Psoas muscle (tissue), 8 donors: ENCODE results near the gene TLE2. TPM values are rescaled to one million over a fixed set of nuclear protein-coding genes. Genes with fewer than 3 reads are reported as not detected.

Experiments used
- ATAC-seq, 4 donors: fragments of 200-7000 bp; cut with Tn5 transposase; one replicate each; pipeline ENCODE4 v1.9.1; 2020; ENCODE audit warnings: moderate library complexity in 3 of 4, mild to moderate bottlenecking in 2 of 4
- DNase-seq, 2 donors: peaks; one replicate each; pipeline ENCODE4 v3.0.0-alpha.2; 2020
- H3K27ac ChIP-seq: fragments of 200-600 bp; one replicate; pipeline ENCODE4 v1.8.0; 2022
- H3K27me3 ChIP-seq, 3 donors: fragments of 200-600 bp in 1 of 3; one replicate each; pipeline versions ENCODE4 v1.6.1 to v1.8.0; 2013 to 2022; ENCODE audit warnings: low read length in 2 of 3, mild to moderate bottlenecking in 2 of 3, moderate library complexity in 1 of 3; ENCODE audit not compliant: insufficient read depth in 3 of 3
- H3K36me3 ChIP-seq, 2 donors: fragments of 200-600 bp in 1 of 2; one replicate each; pipeline versions ENCODE4 v1.6.1 to v1.8.0; 2013 to 2022; ENCODE audit warnings: low read depth in 1 of 2, mild to moderate bottlenecking in 1 of 2, moderate library complexity in 1 of 2; ENCODE audit not compliant: insufficient read depth in 1 of 2
- H3K4me1 ChIP-seq: fragments of 200-600 bp; one replicate; pipeline ENCODE4 v1.8.0; 2022
- H3K4me3 ChIP-seq: fragments of 200-600 bp; one replicate; pipeline ENCODE4 v1.8.0; 2022; ENCODE audit warnings: mild to moderate bottlenecking
- H3K9me3 ChIP-seq: fragments of 200-600 bp; one replicate; pipeline ENCODE4 v1.8.0; 2022
- WGBS, 3 donors: extraction: QIAGEN DNeasy Blood & Tissue Kit; methylation state at CpG; one replicate each; pipeline versions ENCODE4 v1.1.6 to v1.1.7; 2013; 5-methylcytosine and 5-hydroxymethylcytosine counted together
- intact Hi-C, 2 donors: fragments of 100-400 bp; cut with DNase I; formaldehyde crosslinking; loops; one replicate each; pipeline versions ENCODE4 v1.11.0 to v1.14.2; 2022
- polyA plus RNA-seq, 3 donors: library from polyadenylated mRNA; stranded (reverse); fragments of 200-250 nt; gene quantifications; one replicate each; pipeline ENCODE4 v1.2.3, GENCODE V29; 2013
- total RNA-seq, 4 donors: library from RNA; stranded (reverse); fragmentation: NEBNext Ultra II Directional in 2 of 4; extraction: Animal tissue kit (Norgen Biotek cat#: 25700) in 2 of 4; gene quantifications; one replicate each; pipeline versions ENCODE4 v1.2.1 to v1.2.4, GENCODE V29; 2021 to 2023
- TF ChIP-seq, protein P1 (sequence below): fragments of 200-600 bp; IDR thresholded peaks from one replicate; pipeline ENCODE4 v1.8.0; 2022; ENCODE audit warnings: antibody characterized with exemption
- donor health status: healthy with polysubstance abuse.
- donor health status: DM: no; HTN: no; CAD: no; lungs with moderate emphysema.
- donor health status: Bipolar disorder and iron deficiency.
- donor health status: healthy.
- donor health status: DM: yes; HTN: yes; CAD: no.
- donor health status: DM: no; HTN: no; CAD: no.
- donor health status: DM: no; HTN: no; CAD: no.
- donor health status: DM: yes; HTN: yes; CAD: no.

TLE2 gene
- total and polyA plus RNA-seq, 7 donors: 23.5 to 42.5 (median 33.6) TPM

DNA sequence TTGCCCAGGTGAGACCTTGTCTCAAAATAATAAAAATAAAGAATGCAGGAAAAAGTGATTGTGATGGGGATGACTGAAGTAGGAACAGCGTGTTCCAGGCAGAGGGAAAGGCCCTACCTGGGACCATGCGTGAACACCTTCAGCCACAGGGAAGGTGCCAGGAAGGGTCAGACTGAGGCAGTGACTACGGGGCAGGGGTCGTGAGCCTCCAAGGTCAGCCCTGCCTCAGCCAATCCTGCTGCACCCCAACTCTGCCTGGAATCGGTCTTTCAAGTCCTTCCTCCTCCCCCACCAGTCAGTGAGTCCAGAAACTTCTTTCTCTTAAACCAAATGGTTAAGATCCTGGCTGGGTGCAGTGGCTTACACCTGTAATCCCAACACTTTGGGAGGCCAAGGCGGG lies 16.1 kb upstream of the TLE2 start:
- 88 to 93% (median 90%) methylated on average over 6 of the region's 6 CpGs for WGBS, 3 donors
- TF ChIP-seq, protein P1, sequence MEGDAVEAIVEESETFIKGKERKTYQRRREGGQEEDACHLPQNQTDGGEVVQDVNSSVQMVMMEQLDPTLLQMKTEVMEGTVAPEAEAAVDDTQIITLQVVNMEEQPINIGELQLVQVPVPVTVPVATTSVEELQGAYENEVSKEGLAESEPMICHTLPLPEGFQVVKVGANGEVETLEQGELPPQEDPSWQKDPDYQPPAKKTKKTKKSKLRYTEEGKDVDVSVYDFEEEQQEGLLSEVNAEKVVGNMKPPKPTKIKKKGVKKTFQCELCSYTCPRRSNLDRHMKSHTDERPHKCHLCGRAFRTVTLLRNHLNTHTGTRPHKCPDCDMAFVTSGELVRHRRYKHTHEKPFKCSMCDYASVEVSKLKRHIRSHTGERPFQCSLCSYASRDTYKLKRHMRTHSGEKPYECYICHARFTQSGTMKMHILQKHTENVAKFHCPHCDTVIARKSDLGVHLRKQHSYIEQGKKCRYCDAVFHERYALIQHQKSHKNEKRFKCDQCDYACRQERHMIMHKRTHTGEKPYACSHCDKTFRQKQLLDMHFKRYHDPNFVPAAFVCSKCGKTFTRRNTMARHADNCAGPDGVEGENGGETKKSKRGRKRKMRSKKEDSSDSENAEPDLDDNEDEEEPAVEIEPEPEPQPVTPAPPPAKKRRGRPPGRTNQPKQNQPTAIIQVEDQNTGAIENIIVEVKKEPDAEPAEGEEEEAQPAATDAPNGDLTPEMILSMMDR: no peak
- intact Hi-C loops: no loop called here
- Histone ChIP-seq H3K4me3 (no peak overlapping the region), H3K27ac (no peak overlapping the region), H3K9me3 (no peaks in the 10 kb centered on the region), H3K36me3 (no peaks in the 10 kb centered on the region), H3K27me3 (no peaks in the 10 kb centered on the region), H3K4me1 (peaks cover 7% of the 10 kb centered on the region)
- no peak for DNase-seq
- no peak for ATAC-seq

GRCh38 chr19:3042621-3043267 lies 13.7 kb upstream of the TLE2 start:
- no peaks in the 10 kb centered on the region for H3K27me3 ChIP-seq
- TF ChIP-seq, protein P1: no peak
- WGBS, 3 donors: 55 to 64% (median 55%) methylated on average over 15 of the region's 15 CpGs

GRCh38 chr19:3041761-3042620 lies 12.9 kb upstream of the TLE2 start:
- Histone ChIP-seq H3K27me3 (no peaks in the 10 kb centered on the region), H3K4me3 (no peak overlapping the region), H3K27ac (no peak overlapping the region), H3K4me1 (peaks cover 7% of the 10 kb centered on the region), H3K9me3 (no peaks in the 10 kb centered on the region), H3K36me3 (no peaks in the 10 kb centered on the region)
- ATAC-seq (no peak), DNase-seq (no peak)
- intact Hi-C loops: no loop called here
- 31 to 40% (median 37%) methylated on average over 23 to 40 of the region's 40 CpGs for WGBS, 3 donors
- TF ChIP-seq, protein P1: no peak

More at GRCh38 chr19:3042621-3043267, 13.7 kb upstream of the TLE2 start:
- no peaks in the 10 kb centered on the region for H3K36me3 ChIP-seq
- H3K4me1 ChIP-seq: peaks cover 8% of the 10 kb centered on the region
- no peak overlapping the region for H3K4me3 ChIP-seq
- no peaks in the 10 kb centered on the region for H3K9me3 ChIP-seq
- no peak for DNase-seq
- no peak for ATAC-seq
- no peak overlapping the region for H3K27ac ChIP-seq
- intact Hi-C loops: no loop called here

GRCh38 chr19:3041327-3041726 lies 12.2 kb upstream of the TLE2 start:
- intact Hi-C loops: no loop called here
- Histone ChIP-seq H3K36me3 (no peaks in the 10 kb centered on the region), H3K27ac (no peak overlapping the region), H3K27me3 (no peaks in the 10 kb centered on the region), H3K4me3 (no peak overlapping the region), H3K9me3 (no peaks in the 10 kb centered on the region), H3K4me1 (peaks cover 7% of the 10 kb centered on the region)
- TF ChIP-seq, protein P1: no peak
- 66 to 83% (median 71%) methylated on average over 10 to 12 of the region's 12 CpGs for WGBS, 3 donors
- ATAC-seq (no peak), DNase-seq (no peak)
